OCI-LY1 (cell line): Measurements from ENCODE around the gene NLRP3.

Experiments used
- CTCF ChIP-seq: fragments of 200-600 bp; sonication (generic), shearing (Covaris generic); IDR thresholded peaks from 2 replicates; pipeline ENCODE4 v1.5.1; 2017; ENCODE audit warnings: mild to moderate bottlenecking, antibody characterized with exemption, low read length, moderate library complexity, mixed read lengths
- EZH2 ChIP-seq: fragments of 200-600 bp; sonication (generic), shearing (Covaris generic); IDR thresholded peaks from 2 replicates; pipeline ENCODE4 v1.8.0; 2017; ENCODE audit warnings: borderline replicate concordance, mixed run types, mild to moderate bottlenecking, antibody characterized with exemption, low read length, moderate library complexity, mixed read lengths

GRCh38 chr1:247375747-247376146 is 40.2 kb upstream of the NLRP3 start:
- TF ChIP-seq CTCF = no peak
- no peak for TF ChIP-seq EZH2
